HEK293T (cell line): ENCODE results near the gene PRDM15.

Source experiments
- CTCF ChIA-PET: fragments of 350-600 bp; formaldehyde crosslinking; extraction: SDS; loops from one replicate; lab custom pipeline; 2021; ENCODE audit warnings: antibody characterized with exemption, inconsistent platforms; lab: Yijun Ruan, JAX
- POLR2A ChIA-PET: fragments of 350-600 bp; formaldehyde crosslinking; extraction: SDS; loops from one replicate; lab custom pipeline; 2020; ENCODE audit warnings: antibody characterized with exemption, inconsistent platforms; lab: Yijun Ruan, JAX
- DNase-seq: peaks from one replicate; pipeline ENCODE4 v3.0.0; 2012; ENCODE audit warnings: mixed read lengths; ENCODE audit errors: extremely low spot score
- ARNT ChIP-seq: fragments of 450-650 bp; IDR thresholded peaks from 2 replicates; pipeline ENCODE4 v1.6.1; 2017; ENCODE audit warnings: mild to moderate bottlenecking
- BHLHE40 ChIP-seq: fragments of 450-650 bp; IDR thresholded peaks from 2 replicates; pipeline ENCODE4 v1.6.1; 2016; ENCODE audit warnings: mild to moderate bottlenecking, moderate library complexity, borderline replicate concordance
- CTBP1 ChIP-seq: fragments of 450-650 bp; IDR thresholded peaks from 2 replicates; pipeline ENCODE4 v1.6.1; 2016; ENCODE audit warnings: borderline replicate concordance
- ELF4 ChIP-seq: fragments of 450-650 bp; IDR thresholded peaks from 2 replicates; pipeline ENCODE4 v1.6.1; 2017; ENCODE audit warnings: antibody characterized with exemption
- FOXA1 ChIP-seq: fragments of 450-650 bp; IDR thresholded peaks from 2 replicates; pipeline ENCODE4 v1.6.1; 2016; ENCODE audit warnings: mild to moderate bottlenecking
- FOXK2 ChIP-seq: fragments of 450-650 bp; IDR thresholded peaks from 2 replicates; pipeline ENCODE4 v1.6.1; 2016; ENCODE audit warnings: mild to moderate bottlenecking
- FOXM1 ChIP-seq: fragments of 450-650 bp; IDR thresholded peaks from 2 replicates; pipeline ENCODE4 v1.6.1; 2017; ENCODE audit warnings: mild to moderate bottlenecking, borderline replicate concordance
- HDGF ChIP-seq: fragments of 450-650 bp; IDR thresholded peaks from 2 replicates; pipeline ENCODE4 v1.6.1; 2017; ENCODE audit warnings: antibody characterized with exemption, borderline replicate concordance
- L3MBTL2 ChIP-seq: fragments of 450-650 bp; conservative IDR thresholded peaks from 2 replicates; pipeline ENCODE4 v1.6.1; 2016; ENCODE audit warnings: mild to moderate bottlenecking
- LEF1 ChIP-seq: fragments of 450-650 bp; IDR thresholded peaks from 2 replicates; pipeline ENCODE4 v1.6.1; 2017; ENCODE audit warnings: mild to moderate bottlenecking, borderline replicate concordance
- NFRKB ChIP-seq: fragments of 450-650 bp; IDR thresholded peaks from 2 replicates; pipeline ENCODE4 v1.6.1; 2016; ENCODE audit warnings: mild to moderate bottlenecking, moderate library complexity
- PKNOX1 ChIP-seq: fragments of 450-650 bp; IDR thresholded peaks from 2 replicates; pipeline ENCODE4 v1.6.1; 2016
- SP1 ChIP-seq: fragments of 450-650 bp; IDR thresholded peaks from 2 replicates; pipeline ENCODE4 v1.6.1; 2017
- SUZ12 ChIP-seq: fragments of 450-650 bp; IDR thresholded peaks from 2 replicates; pipeline ENCODE4 v1.6.1; 2016; ENCODE audit warnings: mild to moderate bottlenecking
- TARDBP ChIP-seq: fragments of 450-650 bp; IDR thresholded peaks from 2 replicates; pipeline ENCODE4 v1.6.1; 2016
- ZNF384 ChIP-seq: fragments of 450-650 bp; IDR thresholded peaks from 2 replicates; pipeline ENCODE4 v1.6.1; 2016

The PRDM15 gene

GRCh38 chr21:41846536-41846935 lies 32.6 kb downstream of the PRDM15 start:
- CTCF ChIA-PET, result interaction anchor here (0.6 kb wide), 1 partner anchor 30 kb away, joined by 3 read pairs; no protein-coding TSS in a partner anchor
- TF ChIP-seq FOXK2 (no peak), L3MBTL2 (no peak), ZNF384 (no peak), FOXA1 (no peak), ELF4 (no peak), ARNT (no peak)
- POLR2A ChIA-PET, result interaction anchor here (1.6 kb wide), 1 partner anchor 31 kb away, joined by 4 read pairs; no protein-coding TSS in a partner anchor
- DNase-seq, result no peak

- CTCF ChIA-PET, result no interaction called here
- TF ChIP-seq SUZ12, result no peak
- TF ChIP-seq TARDBP, result no peak
- no peak for TF ChIP-seq LEF1
- TF ChIP-seq PKNOX1, result no peak
- TF ChIP-seq FOXM1, result no peak
- no peak for TF ChIP-seq ARNT
- no peak for TF ChIP-seq ELF4
- no peak for TF ChIP-seq HDGF
- no peak for TF ChIP-seq FOXA1
- no peak for TF ChIP-seq NFRKB
- no peak for TF ChIP-seq ZNF384
- TF ChIP-seq SP1, result no peak
- no peak for TF ChIP-seq L3MBTL2
- TF ChIP-seq BHLHE40, result no peak
- no peak for DNase-seq
- POLR2A ChIA-PET, result interaction anchor here (1.6 kb wide), 1 partner anchor 32 kb away, joined by 4 read pairs; no protein-coding TSS in a partner anchor
Observed at GRCh38 chr21:41846033-41846317, 33.2 kb downstream of the PRDM15 start.

- ChIA-PET POLR2A (no interaction called here), CTCF (no interaction called here)
- DNase-seq, result no peak
- TF ChIP-seq ARNT (no peak), L3MBTL2 (no peak), FOXK2 (no peak), SP1 (no peak), TARDBP (no peak)
Observed at GRCh38 chr21:41845310-41846032, 33.7 kb downstream of the PRDM15 start.

DNA sequence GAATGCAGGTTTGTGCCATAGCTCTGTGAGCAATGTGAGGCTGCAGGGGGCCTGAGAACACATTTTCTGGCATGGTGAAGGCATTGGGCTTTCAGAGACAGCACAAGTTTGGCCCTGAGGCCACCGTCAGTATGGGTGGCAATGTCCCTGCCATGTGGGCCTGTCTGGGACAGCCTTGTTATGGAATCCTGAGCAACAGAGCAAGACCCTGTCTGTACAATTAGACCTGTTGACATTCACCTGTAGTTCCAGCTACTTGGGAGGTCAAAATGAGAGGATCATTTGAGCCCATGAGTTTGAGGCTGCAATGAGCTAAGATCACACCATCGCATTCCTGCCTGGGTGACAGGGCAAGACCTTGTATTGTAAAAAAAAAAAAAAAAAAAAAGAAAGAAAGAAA lies 35.6 kb downstream of the PRDM15 start:
- CTCF ChIA-PET, result interaction anchor here (0.6 kb wide), 1 partner anchor 27 kb away, joined by 3 read pairs; no protein-coding TSS in a partner anchor
- no peak for TF ChIP-seq SP1
- TF ChIP-seq FOXM1, result no peak
- TF ChIP-seq CTBP1, result no peak
- TF ChIP-seq FOXK2, result no peak
- TF ChIP-seq FOXA1, result no peak
- TF ChIP-seq ZNF384, result no peak
- TF ChIP-seq BHLHE40, result no peak
- TF ChIP-seq ELF4, result no peak
- TF ChIP-seq ARNT, result no peak
- TF ChIP-seq SUZ12, result no peak
- no peak for TF ChIP-seq L3MBTL2
- no peak for TF ChIP-seq PKNOX1
- no peak for TF ChIP-seq NFRKB
- POLR2A ChIA-PET, result no interaction called here
- DNase-seq, result no peak

GRCh38 chr21:41840880-41841279 lies 38.3 kb downstream of the PRDM15 start:
- TF ChIP-seq CTBP1 (no peak), ZNF384 (no peak), TARDBP (no peak), LEF1 (no peak), ELF4 (no peak)
- CTCF ChIA-PET, result interaction anchor here (0.6 kb wide), 1 partner anchor 117 kb away, joined by 3 read pairs; no protein-coding TSS in a partner anchor
- no peak for DNase-seq
- POLR2A ChIA-PET, result no interaction called here

- CTCF ChIA-PET, result no interaction called here
- POLR2A ChIA-PET, result no interaction called here
- DNase-seq, result no peak
- TF ChIP-seq CTBP1, result no peak
- no peak for TF ChIP-seq FOXK2
- no peak for TF ChIP-seq PKNOX1
- TF ChIP-seq L3MBTL2, result no peak
- TF ChIP-seq HDGF, result no peak
- TF ChIP-seq FOXM1, result no peak
- TF ChIP-seq NFRKB, result no peak
- no peak for TF ChIP-seq FOXA1
- no peak for TF ChIP-seq ELF4
- TF ChIP-seq LEF1, result no peak
- TF ChIP-seq SP1, result no peak
- no peak for TF ChIP-seq ARNT
- TF ChIP-seq BHLHE40, result no peak
Observed at GRCh38 chr21:41839387-41840000, 39.6 kb downstream of the PRDM15 start.
